Neural cell (in vitro differentiated cells): ENCODE measurements around the gene MANBA. TPM values are rescaled to one million over a fixed set of nuclear protein-coding genes. Genes with fewer than 3 reads are reported as not detected.
A peak's percentile ranks its signal among the peaks of the same experiment; 100 is the strongest.

Experiments used
- H2AFZ ChIP-seq: fragments of 200-600, 300-800 bp; sonication (generic), shearing (Covaris generic); 2 replicates; pipeline ENCODE4 v1.6.0; 2014; ENCODE audit warnings: low read depth, mild to moderate bottlenecking, antibody characterized with exemption, low read length, moderate library complexity
- H3F3A ChIP-seq: fragments of 200-600 bp; shearing (Covaris generic); 2 replicates; pipeline ENCODE4 v1.6.1; 2016; ENCODE audit warnings: mild to moderate bottlenecking, moderate library complexity, mixed read lengths, antibody characterized with exemption, low read length; ENCODE audit not compliant: insufficient read depth, poor library complexity, severe bottlenecking
- H3K27ac ChIP-seq: fragments of 200-600, 300-800 bp; sonication (generic), shearing (Covaris generic); 2 replicates; pipeline ENCODE4 v1.5.1; 2014; ENCODE audit warnings: mild to moderate bottlenecking, low read length, moderate library complexity
- H3K27me3 ChIP-seq: fragments of 300-800, 200-600 bp; sonication (generic), shearing (Covaris generic); 2 replicates; pipeline ENCODE4 v1.6.0; 2014; ENCODE audit warnings: mild to moderate bottlenecking, low read depth, low read length, moderate library complexity; ENCODE audit not compliant: insufficient read depth
- H3K36me3 ChIP-seq: fragments of 300-800, 200-600 bp; sonication (generic), shearing (Covaris generic); 2 replicates; pipeline ENCODE4 v1.5.1; 2014; ENCODE audit warnings: mild to moderate bottlenecking, antibody characterized with exemption, low read length, moderate library complexity; ENCODE audit not compliant: insufficient read depth
- H3K4me2 ChIP-seq: fragments of 300-800, 200-600 bp; sonication (generic), shearing (Covaris generic); 2 replicates; pipeline ENCODE4 v1.6.0; 2014; ENCODE audit warnings: mild to moderate bottlenecking, low read length
- H3K4me3 ChIP-seq: fragments of 300-800, 200-600 bp; sonication (generic), shearing (Covaris generic); 2 replicates; pipeline ENCODE4 v1.5.1; 2014; ENCODE audit warnings: mild to moderate bottlenecking, low read length, moderate library complexity
- H3K79me2 ChIP-seq: fragments of 200-600 bp; shearing (Covaris generic); replicated peaks from 2 replicates; pipeline ENCODE4 v1.6.0; 2014; ENCODE audit warnings: mild to moderate bottlenecking, low read length, moderate library complexity; ENCODE audit not compliant: insufficient read depth
- H3K9ac ChIP-seq: fragments of 300-800, 200-600 bp; sonication (generic), shearing (Covaris generic); 2 replicates; pipeline ENCODE4 v1.6.1; 2016; ENCODE audit warnings: mild to moderate bottlenecking, low read length, mixed read lengths
- H3K9me2 ChIP-seq: fragments of 200-600 bp; shearing (Covaris generic); 2 replicates; pipeline ENCODE4 v1.6.1; 2016; ENCODE audit warnings: mild to moderate bottlenecking, low read length, mixed read lengths; ENCODE audit not compliant: insufficient read depth
- H3K9me3 ChIP-seq: fragments of 200-600, 300-800 bp; sonication (generic), shearing (Covaris generic); 2 replicates; pipeline ENCODE4 v1.6.1; 2016; ENCODE audit warnings: mild to moderate bottlenecking, mixed run types, low read length, moderate library complexity, mixed read lengths
- H4K20me1 ChIP-seq: fragments of 200-600 bp; shearing (Covaris generic); 2 replicates; pipeline ENCODE4 v1.6.1; 2016; ENCODE audit warnings: mild to moderate bottlenecking, mixed run types; ENCODE audit not compliant: insufficient read depth
- CTCF ChIP-seq: fragments of 450-650 bp; IDR thresholded peaks from 2 replicates; pipeline ENCODE4 v1.5.1; 2014; ENCODE audit warnings: antibody characterized with exemption, mild to moderate bottlenecking, moderate library complexity; ENCODE audit not compliant: poor library complexity, severe bottlenecking
- EP300 ChIP-seq: fragments of 450-650 bp; conservative IDR thresholded peaks from 2 replicates; pipeline ENCODE4 v1.6.1; 2014; ENCODE audit warnings: antibody characterized with exemption, mild to moderate bottlenecking, moderate library complexity; ENCODE audit not compliant: poor library complexity, severe bottlenecking
- EZH2 ChIP-seq: fragments of 200-600, 300-800 bp; shearing (Covaris generic), sonication (generic); IDR thresholded peaks from 2 replicates; pipeline ENCODE4 v1.6.1; 2014; ENCODE audit warnings: antibody characterized with exemption, low read length, borderline replicate concordance, mild to moderate bottlenecking; ENCODE audit not compliant: insufficient read depth, poor library complexity, severe bottlenecking
- MXI1 ChIP-seq: fragments of 450-650 bp; conservative IDR thresholded peaks from 2 replicates; pipeline ENCODE4 v1.6.1; 2014; ENCODE audit warnings: antibody characterized with exemption, mild to moderate bottlenecking; ENCODE audit not compliant: poor library complexity, severe bottlenecking
- POLR2AphosphoS5 ChIP-seq: IDR thresholded peaks from 2 replicates; pipeline ENCODE4 v1.6.1; 2012
- RAD21 ChIP-seq: fragments of 450-650 bp; conservative IDR thresholded peaks from 2 replicates; pipeline ENCODE4 v1.6.1; 2014; ENCODE audit warnings: antibody characterized with exemption, mild to moderate bottlenecking, moderate library complexity
- REST ChIP-seq: IDR thresholded peaks from 2 replicates; pipeline ENCODE4 v1.6.1; 2012; ENCODE audit warnings: borderline replicate concordance
- SMC3 ChIP-seq: fragments of 450-650 bp; conservative IDR thresholded peaks from 2 replicates; pipeline ENCODE4 v1.6.1; 2014; ENCODE audit warnings: antibody characterized with exemption, mild to moderate bottlenecking, moderate library complexity; ENCODE audit not compliant: poor library complexity
- TAF1 ChIP-seq: IDR thresholded peaks from 2 replicates; pipeline ENCODE4 v1.6.1; 2012; ENCODE audit warnings: low read depth
- polyA plus RNA-seq: library from polyadenylated mRNA; depleted of rRNA; stranded (reverse); fragments of >200 nt; gene quantifications from 2 replicates; pipeline ENCODE4 v1.2.3, GENCODE V29; 2014

The MANBA gene
- polyA plus RNA-seq, 1 donor from 2014 or later: 43.8 TPM

- no peak for TF ChIP-seq CTCF
Observed at GRCh38 chr4:102792361-102792936, 31.7 kb upstream of the MANBA start (continued).

GRCh38 chr4:102791318-102791835 is 30.6 kb upstream of the MANBA start:
- H2AFZ ChIP-seq: no peak overlapping the region
- H3K9me3 ChIP-seq: no peaks in the 10 kb centered on the region
- H3F3A ChIP-seq: no peaks in the 10 kb centered on the region
- H3K27ac ChIP-seq: no peak overlapping the region
- H3K9me2 ChIP-seq: no peaks in the 10 kb centered on the region
- H3K79me2 ChIP-seq: no peaks in the 10 kb centered on the region
- H4K20me1 ChIP-seq: no peaks in the 10 kb centered on the region
- TF ChIP-seq POLR2AphosphoS5 (peak; percentile 9), RAD21 (no peak), CTCF (no peak)
- H3K4me2 ChIP-seq: no peak overlapping the region
- H3K9ac ChIP-seq: no peak overlapping the region
- H3K4me3 ChIP-seq: no peak overlapping the region
- H3K27me3 ChIP-seq: no peaks in the 10 kb centered on the region
- peaks cover 6% of the 10 kb centered on the region for H3K36me3 ChIP-seq

GRCh38 chr4:102789317-102789717 is 28.5 kb upstream of the MANBA start:
- Histone ChIP-seq H3K79me2 (no peaks in the 10 kb centered on the region), H3K4me3 (no peak overlapping the region), H3K9me3 (no peaks in the 10 kb centered on the region), H3K36me3 (peaks cover 6% of the 10 kb centered on the region), H2AFZ (no peak overlapping the region), H3K4me2 (no peak overlapping the region), H3F3A (no peaks in the 10 kb centered on the region), H3K9me2 (no peaks in the 10 kb centered on the region), H3K27me3 (no peaks in the 10 kb centered on the region), H3K9ac (no peak overlapping the region), H4K20me1 (no peaks in the 10 kb centered on the region), H3K27ac (no peak overlapping the region)
- TF ChIP-seq TAF1 (no peak), POLR2AphosphoS5 (no peak), RAD21 (no peak), REST (no peak), MXI1 (no peak), SMC3 (no peak), EP300 (no peak), CTCF (no peak), EZH2 (no peak)
